Transverse colon (tissue), 4 donors: ENCODE results near the gene SERPINB1.

Experiments
- EP300 ChIP-seq: sonication (generic); formaldehyde crosslinking; IDR thresholded peaks from one replicate; pipeline ENCODE4 v1.6.1; 2017; ENCODE audit warnings: antibody characterized with exemption, low read depth
- POLR2AphosphoS5 ChIP-seq, 3 donors: sonication (generic); formaldehyde crosslinking; IDR thresholded peaks; one replicate each; pipeline ENCODE4 v1.6.1; 2016; ENCODE audit warnings: antibody characterized with exemption in 3 of 3
- TF ChIP-seq, protein P1 (sequence below), 5 experiments: fragments of 200-600 bp in 3 of 5; fragments of 450-650 bp in 2 of 5; sonication (generic) in 3 of 5; IDR thresholded peaks; 1 replicate in 2 of 5; 2 replicates in 3 of 5; pipeline ENCODE4 v1.5.1; 2016 to 2017; ENCODE audit warnings: antibody characterized with exemption in 5 of 5, inconsistent platforms in 3 of 5, mild to moderate bottlenecking in 2 of 5, moderate library complexity in 1 of 5

DNA sequence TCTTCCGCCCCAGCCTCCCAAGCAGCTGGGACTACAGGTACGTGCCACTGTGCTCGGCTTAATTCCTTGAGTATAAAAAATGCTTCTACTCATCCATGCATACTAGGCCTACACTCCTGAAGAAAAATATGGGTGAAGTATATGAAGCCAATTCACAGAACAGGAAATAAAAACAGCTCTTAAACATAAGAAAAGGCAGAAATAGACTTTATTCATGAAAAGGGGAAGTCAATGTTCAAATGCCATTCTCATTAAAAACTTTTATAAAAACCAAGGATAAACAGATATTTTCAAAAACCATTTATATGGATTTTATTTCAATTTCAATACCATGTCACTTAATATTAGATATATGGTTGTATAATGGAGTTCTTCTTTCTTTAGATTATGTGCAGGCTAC lies 43.1 kb upstream of the SERPINB1 start:
- TF ChIP-seq, protein P1, sequence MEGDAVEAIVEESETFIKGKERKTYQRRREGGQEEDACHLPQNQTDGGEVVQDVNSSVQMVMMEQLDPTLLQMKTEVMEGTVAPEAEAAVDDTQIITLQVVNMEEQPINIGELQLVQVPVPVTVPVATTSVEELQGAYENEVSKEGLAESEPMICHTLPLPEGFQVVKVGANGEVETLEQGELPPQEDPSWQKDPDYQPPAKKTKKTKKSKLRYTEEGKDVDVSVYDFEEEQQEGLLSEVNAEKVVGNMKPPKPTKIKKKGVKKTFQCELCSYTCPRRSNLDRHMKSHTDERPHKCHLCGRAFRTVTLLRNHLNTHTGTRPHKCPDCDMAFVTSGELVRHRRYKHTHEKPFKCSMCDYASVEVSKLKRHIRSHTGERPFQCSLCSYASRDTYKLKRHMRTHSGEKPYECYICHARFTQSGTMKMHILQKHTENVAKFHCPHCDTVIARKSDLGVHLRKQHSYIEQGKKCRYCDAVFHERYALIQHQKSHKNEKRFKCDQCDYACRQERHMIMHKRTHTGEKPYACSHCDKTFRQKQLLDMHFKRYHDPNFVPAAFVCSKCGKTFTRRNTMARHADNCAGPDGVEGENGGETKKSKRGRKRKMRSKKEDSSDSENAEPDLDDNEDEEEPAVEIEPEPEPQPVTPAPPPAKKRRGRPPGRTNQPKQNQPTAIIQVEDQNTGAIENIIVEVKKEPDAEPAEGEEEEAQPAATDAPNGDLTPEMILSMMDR (IDR thresholded peaks at IDR 0.05): no peak
- no peak for TF ChIP-seq EP300
- TF ChIP-seq POLR2AphosphoS5 (IDR thresholded peaks at IDR 0.05): no peak
